Measurements from ENCODE around the gene OAS3.
"Not testable (repeated sequence)": the region's sequence is repeated elsewhere in the genome, so short reads cannot be mapped to it uniquely, and the experiment has no call there.

Gene OAS3

DNA sequence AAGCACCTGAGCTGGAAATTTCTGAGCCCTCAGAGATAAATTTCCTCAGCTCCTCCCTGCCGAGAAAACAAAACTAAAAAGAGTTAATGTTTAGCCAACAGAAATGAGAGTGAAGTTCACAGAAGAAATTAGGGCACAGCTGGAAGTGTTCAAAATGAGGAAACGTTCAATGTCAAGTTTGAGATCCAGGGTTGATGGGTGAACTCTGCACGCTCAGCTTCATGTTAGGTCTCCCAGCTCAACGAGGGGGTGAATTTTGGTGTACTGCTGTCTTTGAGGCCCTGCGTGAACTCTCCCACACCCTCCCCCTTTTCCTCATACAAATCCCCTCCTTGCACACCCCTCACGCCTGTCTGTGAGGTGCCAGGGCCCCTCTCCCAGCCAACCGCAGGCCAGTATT, 13.3 kb upstream of the OAS3 start:
- peak overlapping the region; percentile 25 to 59 for H3K4me3 ChIP-seq (ENCODE audit: low read length in 2 of 2)
- peaks cover 3 to 12% of the 10 kb centered on the region in 2 donors for H3K36me3 ChIP-seq (ENCODE audit: control insufficient read depth in 2 of 2, insufficient read depth in 2 of 2, low read length in 2 of 2)
- no peaks in the 10 kb centered on the region for H3K9me3 ChIP-seq (ENCODE audit: control insufficient read depth in 2 of 2, low read length in 2 of 2)
- peak overlapping the region in 1 of 2 donors; percentile 26 for H3K9ac ChIP-seq (ENCODE audit: low read depth in 1 of 2, low read length in 2 of 2)
- peaks cover 8 to 17% of the 10 kb centered on the region in 2 donors for H3K4me1 ChIP-seq (ENCODE audit: control insufficient read depth in 2 of 2, insufficient read depth in 2 of 2, low read length in 2 of 2)
- no peaks in the 10 kb centered on the region for H3K27me3 ChIP-seq (ENCODE audit: control insufficient read depth in 2 of 2, insufficient read depth in 2 of 2, low read length in 2 of 2)
- peak overlapping the region; percentile 76 to 78 for H3K27ac ChIP-seq (ENCODE audit: low read depth in 2 of 2, low read length in 2 of 2)

GRCh38 chr12:112926416-112927033, 11.7 kb upstream of the OAS3 start:
- Histone ChIP-seq H3K27ac (ENCODE audit: low read depth in 2 of 2, low read length in 2 of 2) (peak overlapping the region in 1 of 2 donors; percentile 13), H3K4me1 (ENCODE audit: control insufficient read depth in 2 of 2, insufficient read depth in 2 of 2, low read length in 2 of 2) (peaks cover 8 to 17% of the 10 kb centered on the region in 2 donors)
- not testable (repeated sequence) for H3K9me3 ChIP-seq (ENCODE audit: control insufficient read depth in 2 of 2, low read length in 2 of 2); H3K9ac ChIP-seq (ENCODE audit: low read depth in 1 of 2, low read length in 2 of 2); H3K36me3 ChIP-seq (ENCODE audit: control insufficient read depth in 2 of 2, insufficient read depth in 2 of 2, low read length in 2 of 2); H3K27me3 ChIP-seq (ENCODE audit: control insufficient read depth in 2 of 2, insufficient read depth in 2 of 2, low read length in 2 of 2); H3K4me3 ChIP-seq (ENCODE audit: low read length in 2 of 2)

DNA sequence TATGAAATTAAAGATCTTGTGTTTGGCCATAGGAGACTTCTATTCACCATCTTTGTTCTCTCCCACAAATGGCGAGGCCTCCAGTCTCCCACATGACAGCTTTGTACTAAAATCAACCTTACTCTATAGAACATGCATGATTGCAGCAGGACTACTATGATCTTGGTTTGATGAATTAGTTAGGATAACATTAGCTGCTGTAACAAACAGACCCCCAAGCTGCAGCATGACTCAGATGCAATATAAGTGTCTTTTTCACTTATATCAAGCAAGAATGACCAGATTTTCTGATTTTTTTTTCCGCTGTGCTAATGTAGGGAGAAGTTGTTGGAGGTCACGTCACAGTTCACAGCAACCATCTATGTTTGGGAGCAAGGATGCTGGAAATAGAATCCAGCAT, 10.8 kb upstream of the OAS3 start:
- no peak overlapping the region for H3K9ac ChIP-seq (ENCODE audit: low read depth in 1 of 2, low read length in 2 of 2)
- no peak overlapping the region for H3K27ac ChIP-seq (ENCODE audit: low read depth in 2 of 2, low read length in 2 of 2)

DNA sequence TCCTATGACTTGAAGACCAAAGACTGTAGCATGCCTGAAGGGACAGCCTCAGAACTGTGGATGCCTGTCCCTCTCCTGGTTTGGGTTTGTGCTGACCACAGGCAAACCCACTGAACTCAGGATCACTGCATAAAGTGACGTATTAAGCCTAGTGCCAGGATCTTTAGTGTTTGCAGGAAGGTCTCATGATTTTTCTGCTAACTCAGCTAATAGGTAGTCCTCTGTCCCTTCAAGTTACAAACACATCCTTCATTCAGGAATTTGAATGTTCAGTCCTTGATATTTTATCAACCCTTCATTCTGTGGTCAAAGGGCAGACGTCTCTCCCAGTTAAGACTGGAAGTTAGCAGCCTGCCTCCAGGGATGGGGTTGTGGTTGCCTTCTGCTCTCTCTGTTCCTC, 10.3 kb upstream of the OAS3 start:
- no peak overlapping the region for H3K4me3 ChIP-seq (ENCODE audit: low read length in 2 of 2)
- peaks cover 0 to 6% of the 10 kb centered on the region in 2 donors for H3K36me3 ChIP-seq (ENCODE audit: control insufficient read depth in 2 of 2, insufficient read depth in 2 of 2, low read length in 2 of 2)
- no peaks in the 10 kb centered on the region for H3K9me3 ChIP-seq (ENCODE audit: control insufficient read depth in 2 of 2, low read length in 2 of 2)
- no peaks in the 10 kb centered on the region for H3K27me3 ChIP-seq (ENCODE audit: control insufficient read depth in 2 of 2, insufficient read depth in 2 of 2, low read length in 2 of 2)
- H3K27ac ChIP-seq (ENCODE audit: low read depth in 2 of 2, low read length in 2 of 2) = no peak overlapping the region
- peaks cover 8 to 23% of the 10 kb centered on the region in 2 donors for H3K4me1 ChIP-seq (ENCODE audit: control insufficient read depth in 2 of 2, insufficient read depth in 2 of 2, low read length in 2 of 2)
- H3K9ac ChIP-seq (ENCODE audit: low read depth in 1 of 2, low read length in 2 of 2) = no peak overlapping the region

More for the DNA sequence above, 10.8 kb upstream of the OAS3 start:
- Histone ChIP-seq H3K4me3 (ENCODE audit: low read length in 2 of 2) (no peak overlapping the region), H3K27me3 (ENCODE audit: control insufficient read depth in 2 of 2, insufficient read depth in 2 of 2, low read length in 2 of 2) (no peaks in the 10 kb centered on the region), H3K9me3 (ENCODE audit: control insufficient read depth in 2 of 2, low read length in 2 of 2) (no peaks in the 10 kb centered on the region), H3K36me3 (ENCODE audit: control insufficient read depth in 2 of 2, insufficient read depth in 2 of 2, low read length in 2 of 2) (peaks cover 0 to 6% of the 10 kb centered on the region in 2 donors), H3K4me1 (ENCODE audit: control insufficient read depth in 2 of 2, insufficient read depth in 2 of 2, low read length in 2 of 2) (peaks cover 8 to 19% of the 10 kb centered on the region in 2 donors)

DNA sequence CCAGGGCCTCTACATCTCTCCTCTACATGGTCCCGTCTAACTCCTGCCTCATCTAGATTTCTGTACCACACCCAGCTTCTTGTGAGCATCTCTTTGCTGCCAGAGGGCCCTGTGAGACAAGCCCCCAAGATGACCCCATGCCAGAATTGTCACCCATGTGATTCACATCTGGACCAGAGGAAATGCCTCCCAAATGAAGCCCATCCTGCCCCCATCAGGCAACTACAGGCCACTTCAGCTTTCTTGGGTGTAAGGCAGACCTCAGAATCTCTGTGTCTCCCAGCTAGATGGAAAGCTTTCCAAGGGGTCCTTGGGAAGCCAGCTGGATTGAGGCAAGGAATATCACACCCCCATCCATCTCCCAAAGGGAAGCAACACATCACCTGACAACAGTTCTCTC, 9.3 kb upstream of the OAS3 start:
- Histone ChIP-seq H3K9me3 (ENCODE audit: control insufficient read depth in 2 of 2, low read length in 2 of 2) (no peaks in the 10 kb centered on the region), H3K27ac (ENCODE audit: low read depth in 2 of 2, low read length in 2 of 2) (no peak overlapping the region), H3K36me3 (ENCODE audit: control insufficient read depth in 2 of 2, insufficient read depth in 2 of 2, low read length in 2 of 2) (peaks cover 0 to 6% of the 10 kb centered on the region in 2 donors), H3K4me1 (ENCODE audit: control insufficient read depth in 2 of 2, insufficient read depth in 2 of 2, low read length in 2 of 2) (peaks cover 8 to 24% of the 10 kb centered on the region in 2 donors), H3K4me3 (ENCODE audit: low read length in 2 of 2) (no peak overlapping the region), H3K9ac (ENCODE audit: low read depth in 1 of 2, low read length in 2 of 2) (no peak overlapping the region), H3K27me3 (ENCODE audit: control insufficient read depth in 2 of 2, insufficient read depth in 2 of 2, low read length in 2 of 2) (no peaks in the 10 kb centered on the region)

DNA sequence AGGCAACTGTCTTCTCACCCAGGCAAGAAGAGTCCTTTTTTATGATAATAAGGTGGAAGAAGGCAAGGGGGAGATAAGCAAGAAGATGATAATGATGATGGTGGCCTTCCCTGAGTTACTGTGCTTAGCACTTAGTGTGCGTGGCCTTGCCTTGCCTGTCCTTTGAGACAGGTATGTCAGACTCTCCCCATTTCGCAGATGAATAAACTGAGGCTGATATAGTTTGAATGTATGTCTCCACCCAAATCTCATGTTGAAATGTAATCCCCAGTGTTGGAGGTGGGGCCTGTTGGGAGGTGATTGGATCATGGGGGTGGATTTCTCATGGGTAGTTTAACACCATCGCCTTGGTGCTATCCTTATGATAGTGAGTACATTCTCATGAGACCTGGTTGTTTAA, 8.6 kb upstream of the OAS3 start:
- Histone ChIP-seq H3K27ac (ENCODE audit: low read depth in 2 of 2, low read length in 2 of 2) (no peak overlapping the region), H3K36me3 (ENCODE audit: control insufficient read depth in 2 of 2, insufficient read depth in 2 of 2, low read length in 2 of 2) (peaks cover 0 to 6% of the 10 kb centered on the region in 2 donors), H3K9me3 (ENCODE audit: control insufficient read depth in 2 of 2, low read length in 2 of 2) (no peaks in the 10 kb centered on the region), H3K9ac (ENCODE audit: low read depth in 1 of 2, low read length in 2 of 2) (no peak overlapping the region), H3K4me1 (ENCODE audit: control insufficient read depth in 2 of 2, insufficient read depth in 2 of 2, low read length in 2 of 2) (peaks cover 7 to 20% of the 10 kb centered on the region in 2 donors), H3K27me3 (ENCODE audit: control insufficient read depth in 2 of 2, insufficient read depth in 2 of 2, low read length in 2 of 2) (no peaks in the 10 kb centered on the region), H3K4me3 (ENCODE audit: low read length in 2 of 2) (no peak overlapping the region)

GRCh38 chr12:112930350-112930749, 7.9 kb upstream of the OAS3 start:
- Histone ChIP-seq H3K9me3 (ENCODE audit: control insufficient read depth in 2 of 2, low read length in 2 of 2) (no peaks in the 10 kb centered on the region), H3K27me3 (ENCODE audit: control insufficient read depth in 2 of 2, insufficient read depth in 2 of 2, low read length in 2 of 2) (no peaks in the 10 kb centered on the region), H3K9ac (ENCODE audit: low read depth in 1 of 2, low read length in 2 of 2) (no peak overlapping the region), H3K36me3 (ENCODE audit: control insufficient read depth in 2 of 2, insufficient read depth in 2 of 2, low read length in 2 of 2) (peaks cover 0 to 6% of the 10 kb centered on the region in 2 donors), H3K4me1 (ENCODE audit: control insufficient read depth in 2 of 2, insufficient read depth in 2 of 2, low read length in 2 of 2) (peaks cover 1 to 14% of the 10 kb centered on the region in 2 donors), H3K4me3 (ENCODE audit: low read length in 2 of 2) (no peak overlapping the region), H3K27ac (ENCODE audit: low read depth in 2 of 2, low read length in 2 of 2) (no peak overlapping the region)

- Histone ChIP-seq H3K9me3 (ENCODE audit: control insufficient read depth in 2 of 2, low read length in 2 of 2) (no peaks in the 10 kb centered on the region), H3K4me3 (ENCODE audit: low read length in 2 of 2) (no peak overlapping the region), H3K27ac (ENCODE audit: low read depth in 2 of 2, low read length in 2 of 2) (no peak overlapping the region), H3K27me3 (ENCODE audit: control insufficient read depth in 2 of 2, insufficient read depth in 2 of 2, low read length in 2 of 2) (no peaks in the 10 kb centered on the region), H3K9ac (ENCODE audit: low read depth in 1 of 2, low read length in 2 of 2) (no peak overlapping the region), H3K4me1 (ENCODE audit: control insufficient read depth in 2 of 2, insufficient read depth in 2 of 2, low read length in 2 of 2) (peaks cover 0 to 7% of the 10 kb centered on the region in 2 donors), H3K36me3 (ENCODE audit: control insufficient read depth in 2 of 2, insufficient read depth in 2 of 2, low read length in 2 of 2) (peaks cover 0 to 2% of the 10 kb centered on the region in 2 donors)
Observed at GRCh38 chr12:112932485-112933128, 5.7 kb upstream of the OAS3 start.

GRCh38 chr12:112933129-112933505, 5.2 kb upstream of the OAS3 start:
- Histone ChIP-seq H3K27ac (ENCODE audit: low read depth in 2 of 2, low read length in 2 of 2) (no peak overlapping the region), H3K4me1 (ENCODE audit: control insufficient read depth in 2 of 2, insufficient read depth in 2 of 2, low read length in 2 of 2) (peaks cover 0 to 10% of the 10 kb centered on the region in 2 donors), H3K9me3 (ENCODE audit: control insufficient read depth in 2 of 2, low read length in 2 of 2) (no peaks in the 10 kb centered on the region), H3K4me3 (ENCODE audit: low read length in 2 of 2) (no peak overlapping the region), H3K27me3 (ENCODE audit: control insufficient read depth in 2 of 2, insufficient read depth in 2 of 2, low read length in 2 of 2) (no peaks in the 10 kb centered on the region), H3K36me3 (ENCODE audit: control insufficient read depth in 2 of 2, insufficient read depth in 2 of 2, low read length in 2 of 2) (no peaks in the 10 kb centered on the region), H3K9ac (ENCODE audit: low read depth in 1 of 2, low read length in 2 of 2) (no peak overlapping the region)

DNA sequence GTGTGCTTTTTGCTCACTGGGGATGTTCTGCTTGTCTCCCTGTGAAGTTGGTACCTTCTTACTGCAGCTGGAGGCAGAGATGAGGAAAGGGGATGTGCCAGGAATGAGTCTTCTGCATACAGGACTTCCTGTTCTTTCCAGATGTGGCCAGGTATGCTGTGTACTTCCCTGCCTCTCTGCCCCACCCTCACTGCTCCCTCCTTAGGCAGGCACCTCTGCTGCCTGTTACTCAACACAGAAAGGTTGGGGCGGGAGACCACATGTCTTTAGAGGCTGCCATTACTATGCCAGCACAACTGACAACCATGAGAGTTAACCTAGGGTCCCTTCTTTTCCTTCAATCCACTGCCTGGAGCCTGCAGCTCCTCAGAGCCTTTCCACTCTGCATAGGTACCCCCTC, 2.0 kb upstream of the OAS3 start:
- peaks cover 13 to 23% of the 10 kb centered on the region in 2 donors for H3K4me1 ChIP-seq (ENCODE audit: control insufficient read depth in 2 of 2, insufficient read depth in 2 of 2, low read length in 2 of 2)
- H3K27ac ChIP-seq (ENCODE audit: low read depth in 2 of 2, low read length in 2 of 2) = no peak overlapping the region
- no peak overlapping the region for H3K9ac ChIP-seq (ENCODE audit: low read depth in 1 of 2, low read length in 2 of 2)
- no peaks in the 10 kb centered on the region for H3K9me3 ChIP-seq (ENCODE audit: control insufficient read depth in 2 of 2, low read length in 2 of 2)
- no peaks in the 10 kb centered on the region for H3K36me3 ChIP-seq (ENCODE audit: control insufficient read depth in 2 of 2, insufficient read depth in 2 of 2, low read length in 2 of 2)
- H3K27me3 ChIP-seq (ENCODE audit: control insufficient read depth in 2 of 2, insufficient read depth in 2 of 2, low read length in 2 of 2) = no peaks in the 10 kb centered on the region
- no peak overlapping the region for H3K4me3 ChIP-seq (ENCODE audit: low read length in 2 of 2)
